Superior temporal gyrus (tissue), 1 donor: ENCODE data around the gene MAPK10.
"Not testable (repeated sequence)": the region's sequence is repeated elsewhere in the genome, so short reads cannot be mapped to it uniquely, and the experiment has no call there.

ENCODE experiments used
- DNase-seq: peaks from one replicate; pipeline ENCODE4 v3.0.0-alpha.2; 2016; ENCODE audit errors: extremely low spot score

MAPK10 gene

DNA sequence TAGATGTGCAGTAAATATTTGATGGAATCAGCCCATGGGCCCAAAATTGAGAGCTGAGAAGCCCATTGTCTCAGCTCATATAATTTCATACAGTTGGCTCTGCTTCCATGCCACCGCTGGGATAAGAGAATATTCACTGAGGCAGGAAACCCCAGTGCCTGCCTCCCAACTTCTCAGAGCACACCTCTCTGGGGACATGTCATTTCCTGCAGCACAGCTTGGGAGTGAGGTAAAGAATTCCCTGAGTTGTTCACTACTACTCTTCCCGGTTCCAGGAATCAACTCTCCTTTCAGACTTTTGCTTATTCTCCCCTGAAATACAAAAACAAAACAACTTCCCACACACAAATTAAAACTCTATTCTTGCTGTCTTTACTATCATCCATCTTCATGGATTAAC, 389.3 kb downstream of the MAPK10 start:
- no peak for DNase-seq

DNA sequence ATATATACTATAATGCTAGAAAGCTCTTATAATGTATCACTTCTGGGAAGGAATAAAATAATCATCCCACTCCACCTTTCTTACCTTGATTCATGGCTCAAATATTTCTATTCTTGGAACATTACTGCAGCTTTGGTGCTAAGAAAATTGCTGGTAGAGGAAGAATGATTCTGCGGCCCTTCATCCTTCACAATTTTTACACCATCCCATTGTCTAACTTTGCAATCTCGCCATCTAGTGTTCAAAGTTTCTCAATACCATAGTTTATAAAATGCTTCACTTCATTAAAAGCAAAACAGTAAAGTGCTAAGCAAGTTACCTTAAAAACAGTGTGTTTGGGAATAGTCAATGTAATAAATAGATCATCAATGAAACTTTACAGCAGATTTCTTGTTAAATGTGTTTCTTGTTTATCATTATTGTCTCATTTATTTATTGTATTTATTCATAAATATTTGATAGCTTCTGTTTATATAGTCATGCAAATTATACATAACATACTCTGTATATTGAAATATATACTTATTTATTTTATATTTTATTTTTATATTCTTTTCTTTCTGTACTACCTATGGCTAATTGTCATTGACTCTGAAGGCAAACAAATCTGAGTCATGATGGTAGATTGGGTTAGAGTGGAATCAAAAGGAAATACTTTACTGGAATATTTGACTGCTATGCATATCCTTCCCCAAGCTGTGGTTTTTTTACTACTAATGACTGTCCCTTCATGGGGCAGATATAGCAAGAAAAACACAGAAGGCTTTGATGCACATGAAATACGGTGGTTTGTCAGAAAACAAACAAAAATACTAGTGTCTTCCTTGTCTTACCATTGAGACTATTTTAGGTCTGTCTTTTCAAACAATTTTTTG, 390.7 kb downstream of the MAPK10 start:
- peak; percentile 85 for DNase-seq

DNA sequence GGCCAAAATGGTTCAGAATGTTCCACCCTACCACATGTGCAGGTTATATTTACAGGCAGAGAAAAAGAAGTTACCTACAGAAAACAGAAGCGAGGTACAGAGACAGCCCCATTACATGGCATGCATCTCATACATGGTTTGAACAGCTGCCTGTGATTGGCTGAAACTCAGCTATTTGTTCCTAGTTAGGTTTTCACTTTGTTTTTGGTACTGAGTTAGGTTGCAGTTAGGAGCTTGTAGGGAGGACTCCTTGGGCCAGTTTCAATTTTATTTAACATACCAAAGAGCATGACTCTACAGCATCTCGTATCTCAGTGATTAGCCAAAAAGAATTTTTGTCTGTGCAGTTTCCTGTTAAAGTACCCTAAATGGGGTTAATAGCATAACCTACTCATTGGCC, 392.0 kb downstream of the MAPK10 start:
- DNase-seq = no peak

DNA sequence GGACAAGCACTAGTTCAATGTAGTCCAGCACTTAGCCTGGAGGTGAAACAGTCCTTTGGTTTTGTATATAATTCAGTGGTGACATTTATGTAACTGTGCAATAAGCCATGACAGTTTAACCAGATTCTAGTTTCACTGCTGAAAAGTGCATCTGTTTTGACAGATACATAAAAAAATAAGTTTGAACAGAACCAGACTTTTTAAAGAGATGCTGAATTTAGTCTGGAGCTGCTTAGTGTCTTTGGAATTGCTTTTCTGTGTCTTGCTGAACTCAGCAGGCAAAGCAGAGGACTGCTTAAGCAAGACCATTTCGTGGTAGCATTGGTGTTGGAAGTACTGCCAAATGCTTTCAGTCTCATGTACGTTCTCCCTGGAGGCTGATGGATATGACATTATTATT, 393.5 kb downstream of the MAPK10 start:
- DNase-seq = no peak

DNA sequence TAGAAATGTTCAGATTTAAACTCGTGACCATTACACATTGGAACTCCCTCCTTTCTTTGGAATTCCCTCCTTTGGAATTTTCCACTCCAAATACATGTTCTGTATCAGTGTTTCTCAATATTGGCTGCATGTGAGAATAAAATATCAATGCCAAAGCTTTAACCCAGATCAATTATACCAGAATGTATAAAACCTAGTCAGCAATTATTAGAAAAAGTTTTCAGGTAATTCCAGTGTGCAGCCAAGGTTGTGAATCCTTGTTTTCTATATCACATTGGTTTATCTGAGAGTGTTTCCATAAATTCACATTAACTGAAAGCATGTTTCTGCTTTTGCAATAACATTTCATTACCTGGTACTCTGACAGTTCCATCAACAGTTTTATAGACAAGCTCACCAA, 394.3 kb downstream of the MAPK10 start:
- no peak for DNase-seq

DNA sequence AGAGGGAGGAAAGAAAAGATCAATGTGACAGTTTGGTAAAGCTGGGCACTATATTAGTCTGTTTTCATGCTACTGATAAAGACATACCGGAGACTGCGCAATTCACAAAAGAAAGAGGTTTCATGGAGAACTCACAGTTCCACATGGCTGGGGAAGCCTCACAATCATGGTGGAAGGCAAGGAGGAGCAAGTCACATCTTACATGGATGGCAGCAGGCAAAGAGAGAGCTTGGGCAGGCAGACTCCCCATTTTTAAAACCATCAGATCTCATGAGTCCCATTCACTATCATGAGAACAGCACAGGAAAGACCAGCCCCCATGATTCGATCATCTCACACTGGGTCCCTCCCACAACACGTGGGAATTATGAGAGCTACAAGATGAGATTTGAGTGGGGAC, 394.8 kb downstream of the MAPK10 start:
- DNase-seq = not testable (repeated sequence)

DNA sequence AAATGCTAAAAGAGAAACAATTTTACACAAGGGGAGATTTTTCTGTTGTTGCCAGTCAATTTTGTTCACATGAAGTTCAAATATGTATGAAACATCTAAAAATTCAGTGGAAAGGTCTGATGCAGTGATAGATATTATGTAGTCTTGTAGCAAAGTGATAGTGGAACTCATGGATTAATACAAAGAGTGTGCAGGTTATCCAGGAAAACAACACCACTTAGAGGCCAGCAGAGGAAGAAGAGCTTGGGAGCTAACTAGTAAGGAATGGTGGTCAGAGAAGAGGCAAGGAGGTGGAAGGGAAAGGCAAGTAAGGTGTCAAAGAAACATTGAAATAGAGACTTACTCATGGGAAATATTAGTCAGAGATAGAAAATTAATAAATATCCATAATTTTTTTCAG, 395.6 kb downstream of the MAPK10 start:
- no peak for DNase-seq

DNA sequence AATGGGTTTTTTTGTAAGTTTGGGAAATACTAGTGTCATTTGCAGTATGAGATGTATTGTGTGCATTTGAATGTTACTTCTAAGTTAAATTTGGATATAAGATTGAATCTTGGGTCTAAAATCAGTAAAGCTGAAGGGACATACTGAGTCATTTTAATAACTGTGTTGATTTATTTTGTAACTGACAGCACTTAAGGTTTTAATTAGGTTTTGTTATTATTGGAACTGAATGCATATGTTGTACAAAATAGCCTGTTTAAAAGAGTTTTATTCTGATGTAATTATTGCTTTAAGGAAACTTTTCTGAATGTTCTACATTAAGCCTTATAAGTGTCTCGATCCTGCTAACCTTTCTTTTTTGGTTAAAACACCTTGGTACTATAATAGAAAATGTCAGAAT, 396.6 kb downstream of the MAPK10 start:
- no peak for DNase-seq

DNA sequence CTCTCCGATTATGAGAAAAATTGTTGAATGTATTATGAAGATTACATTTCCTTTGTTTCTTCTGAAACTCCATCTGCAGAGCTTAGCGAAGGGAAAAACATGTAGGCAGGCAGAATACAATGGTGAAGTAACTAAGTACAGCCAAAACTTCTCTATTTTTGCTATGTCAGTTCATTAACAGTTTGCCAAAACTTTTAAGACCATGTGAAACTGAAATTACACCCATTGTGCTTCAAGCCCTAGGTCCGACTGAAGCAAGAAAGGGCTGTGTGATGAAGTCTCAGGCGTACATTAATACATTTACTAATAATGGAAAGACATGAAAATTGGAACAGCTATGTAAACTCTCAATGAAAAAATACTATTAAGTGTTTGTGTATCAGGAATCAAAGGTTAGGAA, 398.0 kb downstream of the MAPK10 start:
- no peak for DNase-seq

DNA sequence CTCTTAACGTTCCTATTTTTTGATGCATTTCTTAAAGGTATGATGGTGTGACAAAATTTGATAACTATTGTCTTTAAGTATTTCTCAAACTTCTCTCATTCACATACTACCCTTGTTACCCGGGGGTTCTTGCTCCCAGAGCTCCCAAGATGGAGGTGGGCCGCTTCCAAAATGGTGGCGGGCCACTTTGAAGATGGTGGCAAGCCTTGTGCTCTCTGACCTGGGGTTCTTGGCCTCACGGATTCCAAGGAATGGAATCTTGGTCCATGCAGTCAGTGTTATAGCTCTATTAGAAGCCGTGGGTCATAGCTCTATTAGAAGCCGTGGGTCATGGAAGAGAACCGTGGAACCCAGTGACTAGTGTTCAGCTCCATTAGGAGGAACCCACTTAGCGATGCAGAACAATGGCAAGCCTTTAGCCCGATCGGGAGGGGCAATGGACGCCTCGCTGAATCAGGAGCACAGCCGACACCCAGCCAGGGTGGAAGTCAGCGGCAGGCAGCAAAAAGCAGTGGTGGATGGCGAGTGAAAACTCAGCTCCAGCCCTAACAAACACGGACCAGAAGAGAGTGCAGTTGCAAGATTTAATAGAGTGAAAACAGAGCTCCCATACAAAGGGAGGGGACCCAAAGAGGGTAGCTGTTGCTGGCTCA, 403.4 kb downstream of the MAPK10 start:
- no peak for DNase-seq

DNA sequence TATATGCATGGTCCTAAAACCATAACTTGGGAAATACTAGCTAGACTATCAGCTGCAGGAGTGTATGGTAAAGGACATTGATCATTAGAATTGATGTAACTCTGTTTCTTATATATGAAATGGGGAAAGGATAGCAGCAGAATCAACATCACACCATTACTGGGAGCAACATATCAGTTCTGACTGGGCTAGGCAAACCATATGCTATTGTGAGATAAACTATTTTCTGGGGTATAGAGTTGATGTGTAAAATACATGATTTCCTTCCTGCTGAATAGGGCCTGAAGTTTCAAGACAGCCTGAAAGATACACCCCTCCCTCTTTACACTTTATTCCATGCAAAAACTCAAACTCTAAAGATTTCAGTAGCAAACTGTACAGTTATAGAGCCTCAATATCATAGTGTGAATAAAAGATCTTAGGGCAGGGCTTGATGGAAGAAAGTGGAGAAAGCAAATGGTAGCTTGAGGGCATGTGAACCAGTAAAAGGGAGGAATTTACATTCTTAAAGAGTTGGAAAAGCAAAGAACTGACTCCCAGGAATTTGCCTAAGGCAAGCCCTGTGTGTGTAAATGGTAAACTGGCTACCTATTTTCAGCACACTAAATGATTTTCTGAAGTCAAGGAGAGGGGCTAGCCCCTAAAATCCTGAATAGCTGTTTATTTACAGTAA, 404.1 kb downstream of the MAPK10 start:
- no peak for DNase-seq

DNA sequence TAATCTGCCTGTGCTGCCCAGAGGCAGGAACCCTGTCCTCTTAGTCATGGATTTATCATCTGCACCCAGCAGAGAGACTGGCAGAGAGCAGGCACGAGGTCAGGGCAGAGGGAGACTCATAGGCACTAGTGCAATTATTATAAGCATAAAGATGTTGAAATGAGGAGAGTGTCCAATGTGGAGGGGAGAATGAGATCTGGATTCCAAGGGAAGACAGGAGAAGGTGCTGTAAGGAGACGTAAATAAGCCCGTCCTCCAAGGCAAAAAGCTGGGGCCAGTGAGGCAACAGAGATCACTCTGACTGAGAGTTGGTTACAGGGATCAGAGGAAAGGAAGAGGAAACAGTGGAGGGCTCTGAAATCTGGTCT, 406.2 kb downstream of the MAPK10 start:
- DNase-seq = no peak

DNA sequence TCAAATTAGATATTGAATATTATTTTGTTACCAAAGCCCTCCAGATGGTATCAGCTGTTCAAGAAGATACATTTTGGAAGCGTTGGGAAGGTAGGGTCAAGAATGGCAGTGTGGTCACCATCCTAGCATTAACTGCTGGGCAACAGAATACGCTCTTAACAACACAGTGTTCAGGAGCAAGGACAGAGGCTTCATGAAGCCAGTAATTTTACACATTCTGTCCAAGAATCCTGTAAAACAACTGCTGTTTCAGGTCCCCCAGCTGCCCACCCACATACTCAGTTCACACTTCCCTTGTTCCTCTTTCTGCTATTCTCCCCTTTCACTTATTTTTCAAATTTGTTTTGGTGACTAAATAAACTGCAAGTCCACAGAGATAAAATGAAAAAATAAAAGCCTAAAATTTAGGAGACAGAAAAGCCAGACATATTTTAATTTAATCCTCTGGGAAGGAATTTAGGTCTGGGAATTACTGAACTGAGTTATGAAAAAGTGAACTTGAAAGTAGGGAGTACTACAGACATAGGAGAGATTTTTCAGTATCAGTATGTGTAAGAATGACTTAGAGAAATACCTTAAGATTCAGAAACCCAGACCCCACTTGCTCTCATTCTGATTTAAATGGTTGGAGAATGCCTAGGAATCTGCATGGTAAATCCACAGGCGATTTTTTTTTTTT, 406.7 kb downstream of the MAPK10 start:
- DNase-seq = no peak

DNA sequence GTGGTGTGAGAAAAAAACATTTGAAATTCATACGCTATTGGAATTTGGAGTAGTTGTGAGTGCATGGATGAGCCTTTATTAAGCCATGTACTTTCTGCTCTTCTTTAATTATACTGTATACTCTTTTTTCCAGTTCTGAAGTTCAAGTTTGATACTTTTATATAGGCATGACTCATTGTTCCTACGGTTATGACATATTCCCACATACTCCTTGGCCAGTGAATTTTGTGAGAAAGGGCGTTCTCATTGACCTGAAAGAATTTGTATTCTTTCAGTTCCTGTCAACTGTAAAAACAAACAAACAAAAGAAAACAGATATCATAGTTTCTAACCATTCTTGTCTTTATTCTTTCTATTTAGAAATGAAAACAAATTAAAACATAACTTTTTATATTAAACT, 407.3 kb downstream of the MAPK10 start:
- no peak for DNase-seq

DNA sequence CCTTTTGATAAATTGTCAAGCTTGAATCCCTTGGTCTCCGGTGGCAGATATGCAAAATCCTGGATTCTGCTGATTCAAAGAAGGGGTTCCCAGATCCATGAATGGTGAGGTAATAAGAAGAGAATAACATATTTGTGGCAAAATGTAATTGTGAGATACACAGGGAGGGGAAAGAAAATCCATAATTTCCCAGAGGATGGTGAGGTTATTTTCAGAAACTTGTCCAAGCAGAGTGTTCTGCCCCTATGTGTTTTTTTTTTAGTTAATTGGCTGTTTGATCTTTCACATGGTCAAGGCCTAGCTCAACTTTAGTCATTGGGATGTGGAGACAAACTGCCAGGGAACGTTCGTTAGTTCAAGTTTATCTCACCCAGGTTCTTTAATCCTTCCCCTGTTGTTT, 408.8 kb downstream of the MAPK10 start:
- no peak for DNase-seq

DNA sequence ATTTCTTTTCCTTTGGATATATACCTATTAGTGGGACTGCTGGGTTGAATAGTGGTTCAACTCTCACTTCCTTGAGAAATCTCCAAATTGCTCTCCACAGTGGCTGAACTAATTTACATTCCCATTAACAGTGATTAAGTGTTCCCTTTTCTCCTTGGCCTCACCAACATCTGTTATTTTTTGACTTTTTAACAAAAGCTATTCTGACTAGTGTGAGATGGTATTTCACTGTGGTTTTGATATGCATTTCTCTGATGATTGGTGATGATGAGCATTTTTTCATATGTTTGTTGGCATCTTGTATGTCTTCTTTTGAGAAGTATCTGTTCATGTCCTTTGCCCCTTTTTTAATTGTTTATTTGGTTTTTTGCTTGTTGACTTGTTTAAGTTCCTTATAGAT, 413.0 kb downstream of the MAPK10 start:
- DNase-seq = no peak

DNA sequence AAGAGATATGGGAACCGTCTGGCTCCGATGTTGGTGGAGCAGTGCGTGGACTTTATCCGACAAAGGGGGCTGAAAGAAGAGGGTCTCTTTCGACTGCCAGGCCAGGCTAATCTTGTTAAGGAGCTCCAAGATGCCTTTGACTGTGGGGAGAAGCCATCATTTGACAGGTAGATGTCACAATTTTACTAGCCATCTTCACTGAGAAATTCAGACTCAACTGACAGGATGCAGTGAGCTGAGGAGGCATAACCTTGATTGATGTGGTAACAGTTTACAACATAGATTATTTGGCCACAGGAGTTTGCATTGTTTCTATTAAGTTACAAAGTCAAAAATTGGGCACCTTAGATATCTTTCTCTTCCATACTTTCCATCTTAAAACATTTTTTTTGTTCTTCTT, 417.7 kb downstream of the MAPK10 start:
- no peak for DNase-seq

DNA sequence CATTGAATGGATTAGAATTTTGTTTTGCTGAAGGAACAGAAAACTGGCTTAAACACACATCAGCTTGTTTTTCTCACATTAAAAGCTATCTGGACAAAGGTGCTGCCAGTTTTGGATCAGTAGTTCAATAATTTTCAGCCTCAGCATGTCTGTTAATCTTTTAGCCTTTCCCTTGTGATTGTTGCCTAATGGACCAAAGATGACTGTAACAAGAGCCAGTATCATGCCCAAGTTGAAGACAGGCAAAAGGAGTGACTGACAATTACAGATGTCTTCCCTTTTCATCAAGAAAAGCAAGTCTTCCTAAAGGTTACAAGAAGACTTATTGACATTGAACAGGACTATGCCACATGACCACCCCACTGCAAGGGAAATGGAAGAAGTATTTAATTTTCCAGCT, 419.7 kb downstream of the MAPK10 start:
- no peak for DNase-seq
